GM18870 (cell line): ENCODE results near the gene MLN.

Source experiments
- ATAC-seq: cut with Tn5 transposase; IDR thresholded peaks from one replicate; pipeline ENCODE4 v1.9.1; 2021; ENCODE audit warnings: moderate library complexity; ENCODE audit not compliant: unreplicated experiment

Gene MLN

DNA sequence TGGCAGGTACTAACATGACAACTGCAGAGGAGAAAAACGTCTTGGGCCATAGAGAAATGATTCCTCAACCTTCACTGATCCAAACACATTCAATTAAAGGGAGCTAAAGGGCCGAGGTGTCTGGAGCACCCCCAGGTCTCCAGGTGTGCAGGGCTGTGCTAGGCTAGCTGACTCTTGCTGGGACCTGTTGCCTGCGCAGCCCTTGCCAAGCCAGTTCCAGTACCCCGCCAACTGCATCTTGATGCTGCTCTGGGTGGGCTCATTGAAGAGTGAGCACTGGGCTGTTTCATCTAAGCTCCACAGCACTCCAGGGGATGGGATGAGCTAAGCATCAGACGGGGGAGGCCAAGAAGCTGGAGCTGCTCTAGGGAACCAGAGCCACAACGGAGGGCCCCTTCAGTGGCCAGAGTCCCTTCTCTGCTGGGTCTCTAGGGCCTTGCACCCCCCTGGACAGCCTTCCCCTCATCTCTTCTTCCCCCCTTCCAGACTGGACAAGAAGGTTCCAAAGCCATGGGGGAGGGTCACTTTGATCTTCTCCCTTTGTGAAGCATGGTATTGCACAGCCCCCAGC lies 30.8 kb downstream of the MLN start:
- ATAC-seq = no peak

DNA sequence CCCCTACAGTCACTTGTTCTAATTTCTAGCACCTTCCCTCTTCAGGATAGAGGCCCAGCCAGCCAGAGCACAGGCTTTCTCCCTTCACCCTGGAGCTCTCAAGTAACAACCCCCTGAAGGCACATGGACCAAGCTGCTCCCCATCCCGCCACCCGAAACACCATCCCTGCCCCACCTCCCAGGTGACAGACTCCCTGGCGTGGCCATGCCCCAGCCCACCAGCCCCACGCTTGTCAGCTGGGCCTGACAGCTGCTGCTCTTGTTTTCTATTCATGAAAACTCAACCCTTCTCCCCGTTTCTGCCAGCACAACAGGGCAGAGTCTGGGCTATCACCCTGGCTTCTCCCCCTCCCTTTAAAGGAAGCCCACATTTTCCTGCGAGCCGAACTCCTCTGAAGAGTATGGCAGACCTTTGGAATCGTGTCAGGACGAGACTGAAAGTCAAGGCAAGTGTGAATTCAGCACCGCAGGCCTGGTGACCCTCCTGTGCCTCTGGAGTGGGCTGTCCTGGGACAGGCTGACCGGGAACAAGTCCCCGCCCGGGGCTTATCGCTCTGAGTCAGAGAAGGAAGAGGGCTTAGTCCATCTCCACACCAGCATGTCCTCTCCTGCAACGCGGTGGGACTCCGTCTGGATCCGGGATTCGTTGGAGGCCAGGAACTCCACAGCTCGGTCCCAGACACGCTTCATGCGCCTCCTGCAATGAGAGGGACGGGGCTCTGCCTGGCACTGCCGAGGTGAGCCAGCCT lies 31.5 kb downstream of the MLN start:
- ATAC-seq = no peak

- no peak for ATAC-seq
Measured at GRCh38 chr6:33771146-33772081, 32.4 kb downstream of the MLN start.

GRCh38 chr6:33770833-33771145 lies 33.0 kb downstream of the MLN start:
- ATAC-seq = no peak

GRCh38 chr6:33770124-33770832 lies 33.5 kb downstream of the MLN start:
- no peak for ATAC-seq

- no peak for ATAC-seq
Measured at GRCh38 chr6:33769248-33769821, 34.5 kb downstream of the MLN start.

GRCh38 chr6:33768644-33769120 lies 35.1 kb downstream of the MLN start:
- no peak for ATAC-seq

DNA sequence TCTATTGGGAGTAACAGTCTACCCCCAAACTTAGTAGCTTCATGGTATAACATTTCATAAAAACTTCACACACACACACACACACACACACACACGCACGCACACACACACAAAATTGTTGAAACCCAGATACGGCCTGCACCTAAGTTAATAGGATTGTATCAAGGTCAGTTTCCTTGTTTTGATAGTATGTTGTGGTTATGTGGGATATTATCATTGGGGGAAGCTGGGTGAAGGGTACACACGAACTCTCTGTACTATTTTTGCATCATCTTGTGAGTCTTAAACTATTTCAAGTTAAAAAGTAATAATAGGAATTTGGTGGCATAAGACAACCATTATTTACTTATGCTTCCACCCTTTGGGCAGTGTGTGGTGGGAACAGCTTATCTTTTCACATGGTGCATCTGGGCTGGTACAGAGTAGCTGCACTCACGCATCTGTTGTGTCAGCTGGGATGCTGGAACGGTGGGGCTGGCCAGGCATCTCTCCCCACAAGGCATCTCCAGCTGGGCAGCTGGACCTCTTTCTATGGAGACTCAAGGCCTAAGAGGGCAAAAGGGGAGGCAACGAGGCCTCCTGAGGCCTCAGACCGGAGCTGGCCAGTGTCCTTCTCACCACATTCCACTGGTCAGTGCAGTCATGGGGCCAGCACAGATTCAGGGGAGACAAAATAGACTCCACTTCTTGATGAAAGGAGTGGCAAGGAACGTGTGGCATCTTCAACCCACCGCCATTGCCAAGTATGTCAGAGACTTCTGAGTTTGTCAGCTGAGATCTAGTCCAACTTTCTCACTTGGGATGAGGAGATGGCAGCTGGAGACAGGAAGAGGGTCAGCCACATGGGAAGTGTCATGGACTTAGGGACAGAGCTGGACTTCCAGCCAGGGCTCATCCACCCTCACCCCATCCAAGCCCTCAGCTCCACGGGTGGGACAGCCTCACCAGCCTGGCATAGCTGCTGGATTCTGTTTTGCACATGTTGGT lies 36.6 kb downstream of the MLN start:
- ATAC-seq = no peak

- no peak for ATAC-seq
Measured at GRCh38 chr6:33765368-33765767, 38.4 kb downstream of the MLN start.

DNA sequence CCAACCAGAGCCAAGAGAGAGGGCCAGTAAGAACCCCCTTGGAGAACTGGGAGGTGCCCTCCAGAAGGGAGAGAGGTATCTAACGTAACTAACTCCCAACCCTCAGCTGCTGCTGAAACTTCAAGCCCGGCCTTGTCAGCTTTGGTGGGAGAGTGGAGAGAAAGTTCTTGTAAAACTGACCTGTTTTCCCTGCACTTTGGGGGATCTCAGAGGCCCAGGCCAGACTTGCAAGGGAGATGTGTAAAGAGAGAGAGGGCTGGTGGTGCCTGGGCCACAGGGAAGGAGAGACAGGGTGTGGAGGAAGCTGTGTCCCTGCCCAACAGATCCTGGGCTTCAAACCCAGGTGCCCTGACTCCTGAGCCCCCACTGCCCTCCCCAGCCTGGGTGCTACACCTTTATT lies 39.8 kb downstream of the MLN start:
- ATAC-seq = no peak

DNA sequence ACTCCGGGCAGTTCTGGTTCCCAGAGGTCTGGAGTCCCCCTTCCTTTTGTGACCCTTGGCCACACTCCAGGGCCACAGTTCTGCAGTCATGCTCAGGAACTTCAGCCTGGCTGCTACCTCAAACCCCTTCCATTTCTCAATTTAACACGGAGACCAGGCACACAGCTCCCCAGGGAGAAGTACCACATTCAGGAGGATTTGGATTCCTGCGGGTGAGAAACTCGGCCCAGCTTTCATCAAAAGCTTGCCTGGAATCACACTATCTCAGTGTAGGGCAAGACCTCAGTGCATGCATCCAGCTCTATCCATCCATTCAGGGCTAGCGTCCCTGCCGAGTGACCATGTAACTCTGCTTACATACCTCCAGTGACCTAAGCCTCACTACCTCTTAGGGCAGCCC lies 40.3 kb downstream of the MLN start:
- ATAC-seq = no peak

GRCh38 chr6:33762713-33763112 lies 41.1 kb downstream of the MLN start:
- no peak for ATAC-seq

DNA sequence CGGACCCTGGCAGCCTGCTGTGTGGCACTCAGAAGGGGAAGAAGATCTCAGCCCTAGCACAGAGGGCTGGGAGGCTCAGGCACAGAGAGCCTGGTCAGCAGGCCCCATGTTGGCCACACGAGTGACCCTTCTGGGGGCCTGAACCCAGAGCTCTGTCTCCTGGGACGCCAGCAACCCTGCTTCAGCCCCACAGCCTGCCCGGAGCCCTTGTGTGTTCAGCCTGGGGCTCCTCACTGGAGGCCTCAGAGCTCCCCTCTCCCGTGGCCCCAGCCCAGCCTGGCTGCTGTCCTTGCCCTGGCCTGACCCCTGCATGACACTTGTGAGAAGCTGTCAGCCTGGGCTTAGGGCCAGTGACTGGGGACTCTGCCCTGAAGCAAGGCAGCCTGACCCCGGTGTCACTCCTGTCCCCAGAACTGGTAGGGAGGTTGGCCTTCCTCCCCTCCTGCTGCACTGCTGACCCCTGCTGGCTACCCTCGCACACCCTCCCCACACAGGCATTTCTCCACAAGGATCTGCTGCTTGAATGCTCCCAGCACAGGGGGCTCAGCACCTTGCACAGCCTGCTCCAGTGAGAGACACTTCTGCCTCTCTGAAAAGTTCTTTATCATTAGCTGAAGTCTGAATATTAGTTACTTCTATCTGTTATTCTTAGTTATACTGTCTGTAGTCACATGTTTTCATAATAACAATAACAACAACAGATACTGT lies 41.7 kb downstream of the MLN start:
- no peak for ATAC-seq

- no peak for ATAC-seq
Measured at GRCh38 chr6:33761581-33761921, 42.3 kb downstream of the MLN start.

- no peak for ATAC-seq
Measured at GRCh38 chr6:33759887-33760629, 43.7 kb downstream of the MLN start.

DNA sequence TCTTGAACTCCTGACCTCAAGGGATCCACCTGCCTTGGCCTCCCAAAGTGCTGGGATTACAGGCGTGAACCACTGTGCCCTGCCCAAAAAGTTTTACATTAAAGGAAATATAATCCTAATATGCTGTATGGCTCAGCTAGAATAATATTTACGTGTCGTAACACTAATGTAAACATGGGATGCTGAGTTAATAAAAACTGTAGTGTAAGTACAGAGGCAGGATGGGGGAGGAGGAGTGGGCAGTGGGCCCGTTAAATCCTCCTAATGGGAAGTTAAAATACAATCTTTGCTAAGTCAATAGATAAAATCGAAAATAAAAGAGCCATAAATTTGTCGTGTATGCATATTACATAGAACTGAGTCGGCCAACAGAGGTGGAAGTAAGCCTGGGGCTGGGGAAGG lies 45.0 kb downstream of the MLN start:
- no peak for ATAC-seq

DNA sequence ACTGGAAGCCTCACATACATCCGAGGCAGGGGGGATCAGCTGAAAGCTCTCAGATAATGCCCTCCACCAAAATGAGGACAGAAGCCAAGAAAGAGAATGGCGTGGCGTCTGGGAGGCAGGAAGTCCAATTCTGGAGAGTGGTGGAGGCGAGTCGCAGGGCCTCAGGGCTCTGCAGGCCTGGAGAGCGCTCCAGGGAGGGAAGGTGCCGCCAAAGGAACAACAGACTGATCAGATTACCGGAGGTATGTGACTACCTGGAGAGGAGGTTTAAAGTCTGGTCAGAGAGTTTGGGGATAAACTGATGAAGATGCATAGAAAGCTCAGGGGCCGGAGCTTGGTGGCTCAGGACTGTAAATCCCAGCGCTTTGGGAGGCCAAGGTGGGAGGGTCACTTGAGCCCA lies 45.9 kb downstream of the MLN start:
- no peak for ATAC-seq

GRCh38 chr6:33757113-33757512 lies 46.7 kb downstream of the MLN start:
- no peak for ATAC-seq
